GM20431 (cell line): Measurements from ENCODE around the gene SIDT2.
"Not testable (repeated sequence)": the region's sequence is repeated elsewhere in the genome, so short reads cannot be mapped to it uniquely, and the experiment has no call there.

Experiments
- in situ Hi-C: fragments of 300-500 bp; cut with MseI, MboI; formaldehyde crosslinking; loops from one replicate; pipeline ENCODE4 v1.15.0; 2020; ENCODE audit warnings: low sequenced_read_pairs; ENCODE audit not compliant: unreplicated experiment

SIDT2 gene

GRCh38 chr11:117171404-117172061, 7.0 kb upstream of the SIDT2 start:
- in situ Hi-C loops: no loop called here

- in situ Hi-C loops: no loop called here
These were observed 5.7 kb upstream of the SIDT2 start for GRCh38 chr11:117172724-117173421.

GRCh38 chr11:117175104-117175503, 3.4 kb upstream of the SIDT2 start:
- in situ Hi-C loops: no loop called here

- in situ Hi-C loops: no loop called here
These were observed 2.8 kb upstream of the SIDT2 start for GRCh38 chr11:117175781-117176180.

- in situ Hi-C loops: no loop called here
These were observed 2.4 kb upstream of the SIDT2 start for GRCh38 chr11:117176186-117176585.

GRCh38 chr11:117177534-117178209, 871 bp upstream of the SIDT2 start:
- in situ Hi-C loops: no loop called here

- in situ Hi-C loops: no loop called here
These were observed 781 bp downstream of the SIDT2 start for GRCh38 chr11:117179048-117179999.

- in situ Hi-C loops: no loop called here
These were observed 1.5 kb downstream of the SIDT2 start for GRCh38 chr11:117180020-117180419.

- in situ Hi-C loops: no loop called here
These were observed 2.4 kb downstream of the SIDT2 start for GRCh38 chr11:117180661-117181585.

GRCh38 chr11:117181586-117182550, 3.3 kb downstream of the SIDT2 start:
- in situ Hi-C loops: no loop called here

- in situ Hi-C loops: no loop called here
These were observed 4.0 kb downstream of the SIDT2 start for GRCh38 chr11:117182551-117182935.

- in situ Hi-C loops: not testable (repeated sequence)
These were observed 4.6 kb downstream of the SIDT2 start for GRCh38 chr11:117183178-117183577.

- in situ Hi-C loops: no loop called here
These were observed 5.3 kb downstream of the SIDT2 start for GRCh38 chr11:117183724-117184349.

- in situ Hi-C loops: no loop called here
These were observed 7.3 kb downstream of the SIDT2 start for GRCh38 chr11:117185736-117186430.

GRCh38 chr11:117186431-117186761, 7.9 kb downstream of the SIDT2 start:
- in situ Hi-C loops: no loop called here

GRCh38 chr11:117187007-117187406, 8.5 kb downstream of the SIDT2 start:
- in situ Hi-C loops: no loop called here

- in situ Hi-C loops: no loop called here
These were observed 8.9 kb downstream of the SIDT2 start for GRCh38 chr11:117187428-117187798.
